Esophagus squamous epithelium (tissue), 5 donors: Measurements from ENCODE around the gene BDKRB2. TPM values are rescaled to one million over a fixed set of nuclear protein-coding genes. Genes with fewer than 3 reads are reported as not detected.

Experiments
- DNase-seq: peaks from one replicate; lab custom pipeline; 2025; lab: John Stamatoyannopoulos, UW
- H3K27ac ChIP-seq, 4 donors: fragments of 200-600 bp; sonication (generic); one replicate each; pipeline ENCODE4 v1.5.1; 2016 to 2019; ENCODE audit warnings: mild to moderate bottlenecking in 1 of 4
- H3K27me3 ChIP-seq, 4 donors: fragments of 200-600 bp; sonication (generic); 1 replicate in 3 of 4; 2 replicates in 1 of 4; pipeline versions ENCODE4 v1.5.1 to v1.6.0; 2017 to 2021; ENCODE audit warnings: antibody characterized with exemption in 1 of 4
- H3K36me3 ChIP-seq, 3 donors: fragments of 200-600 bp; sonication (generic); one replicate each; pipeline ENCODE4 v1.5.1; 2016 to 2019
- H3K4me1 ChIP-seq, 3 donors: fragments of 200-600 bp; sonication (generic); one replicate each; pipeline ENCODE4 v1.5.1; 2017 to 2019
- H3K4me3 ChIP-seq, 4 donors: fragments of 200-600 bp; sonication (generic); 1 replicate in 3 of 4; 2 replicates in 1 of 4; pipeline ENCODE4 v1.5.1; 2016 to 2019; ENCODE audit warnings: mild to moderate bottlenecking in 2 of 4, moderate library complexity in 1 of 4
- H3K9me3 ChIP-seq, 3 donors: fragments of 200-600 bp; sonication (generic); one replicate each; pipeline ENCODE4 v1.5.1; 2016 to 2019
- POLR2A ChIP-seq, 4 donors: fragments of 450-650 bp; IDR thresholded peaks; one replicate each; pipeline ENCODE4 v1.6.1; 2017; ENCODE audit warnings: antibody characterized with exemption in 4 of 4, mild to moderate bottlenecking in 4 of 4, moderate library complexity in 3 of 4
- WGBS, 2 donors: methylation state at CpG; one replicate each; pipeline ENCODE4 v1.1.5; 2018; 5-methylcytosine and 5-hydroxymethylcytosine counted together
- intact Hi-C: fragments of 100-400 bp; cut with DNase I; formaldehyde crosslinking; loops from one replicate; pipeline ENCODE4 v1.15.0; 2022
- total RNA-seq, 4 donors: library from RNA; depleted of rRNA; stranded (reverse); fragments of >200 nt; gene quantifications; one replicate each; pipeline ENCODE4 v1.1.0, GENCODE V29; 2016
- TF ChIP-seq, protein P1 (sequence below), 6 experiments: fragments of 450-650 bp in 4 of 6; fragments of 200-600 bp in 2 of 6; sonication (generic) in 2 of 6; IDR thresholded peaks; one replicate each; pipeline ENCODE4 v1.5.1; 2016 to 2019; ENCODE audit warnings: antibody characterized with exemption in 6 of 6, mild to moderate bottlenecking in 4 of 6, moderate library complexity in 4 of 6
- donor health status: DM: yes; HTN: yes; CAD: no.

Gene BDKRB2
- total RNA-seq, 4 donors from 2014 or later = 18.8 to 31.2 (median 20.0) TPM

DNA sequence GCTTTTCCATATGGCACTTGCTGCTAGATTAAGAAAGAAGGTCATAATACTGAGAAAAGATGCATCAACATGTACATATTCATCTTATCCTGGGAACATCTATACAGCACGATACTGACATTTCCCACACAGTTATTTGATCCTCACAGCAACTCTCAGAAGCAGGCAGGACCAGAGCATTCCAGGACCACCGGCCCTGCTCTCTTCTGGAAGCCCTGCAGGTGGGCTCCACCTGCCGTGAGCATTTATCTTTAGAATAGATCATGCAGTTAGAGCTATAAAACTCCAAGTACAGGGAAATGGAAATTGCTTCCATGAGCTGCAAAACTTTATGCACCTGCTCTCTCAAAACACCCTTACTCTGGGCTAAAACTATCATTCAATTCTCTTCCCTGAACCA, 45.8 kb downstream of the BDKRB2 start:
- no peak for TF ChIP-seq POLR2A (IDR thresholded peaks at IDR 0.05)
- TF ChIP-seq, protein P1, sequence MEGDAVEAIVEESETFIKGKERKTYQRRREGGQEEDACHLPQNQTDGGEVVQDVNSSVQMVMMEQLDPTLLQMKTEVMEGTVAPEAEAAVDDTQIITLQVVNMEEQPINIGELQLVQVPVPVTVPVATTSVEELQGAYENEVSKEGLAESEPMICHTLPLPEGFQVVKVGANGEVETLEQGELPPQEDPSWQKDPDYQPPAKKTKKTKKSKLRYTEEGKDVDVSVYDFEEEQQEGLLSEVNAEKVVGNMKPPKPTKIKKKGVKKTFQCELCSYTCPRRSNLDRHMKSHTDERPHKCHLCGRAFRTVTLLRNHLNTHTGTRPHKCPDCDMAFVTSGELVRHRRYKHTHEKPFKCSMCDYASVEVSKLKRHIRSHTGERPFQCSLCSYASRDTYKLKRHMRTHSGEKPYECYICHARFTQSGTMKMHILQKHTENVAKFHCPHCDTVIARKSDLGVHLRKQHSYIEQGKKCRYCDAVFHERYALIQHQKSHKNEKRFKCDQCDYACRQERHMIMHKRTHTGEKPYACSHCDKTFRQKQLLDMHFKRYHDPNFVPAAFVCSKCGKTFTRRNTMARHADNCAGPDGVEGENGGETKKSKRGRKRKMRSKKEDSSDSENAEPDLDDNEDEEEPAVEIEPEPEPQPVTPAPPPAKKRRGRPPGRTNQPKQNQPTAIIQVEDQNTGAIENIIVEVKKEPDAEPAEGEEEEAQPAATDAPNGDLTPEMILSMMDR (IDR thresholded peaks at IDR 0.05) = no peak
- Histone ChIP-seq H3K9me3 (no peaks in the 10 kb centered on the region), H3K27me3 (no peaks in the 10 kb centered on the region), H3K27ac (no peak overlapping the region), H3K4me3 (no peak overlapping the region), H3K36me3 (peaks cover 0 to 5% (median 0%) of the 10 kb centered on the region in 3 donors), H3K4me1 (peaks cover 3 to 44% (median 18%) of the 10 kb centered on the region in 3 donors)
- no peak for DNase-seq
- WGBS, 2 donors = 72 to 77% methylated on average over 3 of the region's 3 CpGs
- intact Hi-C loops = no loop called here

DNA sequence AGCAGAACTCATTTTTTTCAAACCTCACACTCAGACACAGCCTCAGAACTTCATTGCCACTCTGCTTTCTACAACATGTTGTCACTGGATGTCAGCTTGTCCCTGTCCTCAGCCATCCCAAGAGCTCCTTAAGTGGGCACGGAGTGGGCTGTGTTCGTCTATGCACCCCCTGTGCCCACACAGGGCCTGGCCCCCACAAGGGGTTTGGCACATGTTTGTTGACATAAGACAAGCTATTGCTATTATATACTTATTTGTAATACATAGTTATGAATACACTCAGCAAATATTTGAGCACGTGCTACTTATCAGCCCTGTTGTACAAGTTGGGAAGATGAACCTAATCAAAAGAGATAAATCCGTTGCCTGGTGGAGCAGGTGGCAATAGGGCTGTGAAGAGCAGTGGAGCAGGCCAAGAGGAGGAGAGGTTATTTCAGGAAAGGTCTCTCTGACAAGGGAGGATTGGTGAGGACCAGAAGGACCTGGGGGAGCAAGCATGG, 47.1 kb downstream of the BDKRB2 start:
- H3K9me3 ChIP-seq = no peaks in the 10 kb centered on the region
- 78% methylated on average over 4 of the region's 4 CpGs for WGBS, 2 donors
- H3K4me1 ChIP-seq = peaks cover 8 to 46% (median 20%) of the 10 kb centered on the region in 3 donors
- TF ChIP-seq, protein P1 (IDR thresholded peaks at IDR 0.05) = no peak
- TF ChIP-seq POLR2A (IDR thresholded peaks at IDR 0.05) = no peak
- H3K4me3 ChIP-seq = no peak overlapping the region
- H3K36me3 ChIP-seq = no peaks in the 10 kb centered on the region
- H3K27ac ChIP-seq = no peak overlapping the region
- intact Hi-C loops = no loop called here
- H3K27me3 ChIP-seq = no peaks in the 10 kb centered on the region
- DNase-seq = no peak

DNA sequence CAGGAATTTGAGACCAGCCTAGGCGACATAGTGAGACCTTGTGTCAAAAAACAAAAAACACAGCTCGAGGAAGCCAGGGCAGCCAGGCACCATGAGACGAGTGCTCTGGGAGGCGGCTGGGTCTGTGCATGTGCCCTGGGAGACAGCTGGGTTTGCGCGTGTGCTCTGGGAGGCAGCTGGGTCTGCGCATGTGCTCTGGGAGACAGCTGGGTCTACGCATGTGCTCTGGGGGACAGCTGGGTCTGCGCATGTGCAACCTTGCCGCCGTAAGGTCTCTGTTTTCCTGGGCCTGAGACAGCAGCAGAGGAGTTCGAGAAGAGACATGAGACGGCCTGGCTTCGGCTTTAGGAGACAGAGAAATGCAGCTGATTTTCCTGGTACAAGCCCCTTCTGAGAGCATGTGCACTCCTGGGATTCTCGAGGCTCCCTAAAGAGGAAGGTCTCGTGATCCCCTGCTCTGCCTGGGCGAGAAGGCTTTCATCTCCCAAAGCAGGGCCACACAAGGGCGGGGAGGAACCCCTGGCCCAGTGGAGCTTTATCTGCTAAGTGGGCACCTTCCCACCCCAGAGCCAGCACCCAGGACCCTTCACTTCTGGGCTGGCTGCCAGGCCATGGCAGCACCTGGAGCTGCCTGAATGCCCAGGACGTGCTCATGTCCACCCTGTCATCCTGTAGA, 47.8 kb downstream of the BDKRB2 start:
- DNase-seq = no peak
- Histone ChIP-seq H3K9me3 (no peaks in the 10 kb centered on the region), H3K4me1 (peaks cover 8 to 53% (median 26%) of the 10 kb centered on the region in 3 donors), H3K27ac (peak overlapping the region in 2 of 4 donors; percentile 39 to 47), H3K27me3 (no peaks in the 10 kb centered on the region), H3K4me3 (no peak overlapping the region), H3K36me3 (no peaks in the 10 kb centered on the region)
- TF ChIP-seq, protein P1 (IDR thresholded peaks at IDR 0.05) = no peak
- TF ChIP-seq POLR2A (IDR thresholded peaks at IDR 0.05) = no peak
- 89 to 91% methylated on average over 9 to 10 of the region's 19 CpGs for WGBS, 2 donors
- intact Hi-C loops = no loop called here

DNA sequence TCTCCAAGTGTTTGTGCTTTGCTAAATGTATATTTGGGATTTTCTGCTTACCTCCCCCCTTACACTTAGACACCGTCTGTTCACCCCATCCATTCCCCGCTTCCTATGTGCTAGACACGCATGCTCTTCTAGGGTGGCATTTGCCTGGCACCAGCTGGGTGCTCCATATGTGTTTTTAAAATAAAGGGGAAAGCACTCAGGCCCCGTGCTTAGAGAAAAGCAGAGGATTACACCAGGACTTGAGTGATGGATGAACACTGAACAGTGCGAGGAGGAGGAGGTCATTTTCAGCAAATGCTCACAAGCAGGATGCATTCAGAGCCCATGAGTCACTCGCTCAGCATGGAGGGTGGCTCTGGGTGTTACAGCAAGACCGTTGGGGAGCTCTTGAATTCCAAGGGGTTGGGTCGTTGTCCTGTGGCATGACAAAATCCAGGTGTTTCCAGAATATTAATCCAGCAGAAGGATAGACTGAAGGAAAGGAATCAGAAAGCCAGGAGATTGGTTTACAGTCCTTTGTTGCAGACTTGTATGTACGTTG, 48.4 kb downstream of the BDKRB2 start:
- no peak for DNase-seq
- peak overlapping the region in 2 of 4 donors; percentile 39 to 47 for H3K27ac ChIP-seq
- WGBS, 2 donors = 47 to 48% methylated on average over 9 of the region's 9 CpGs

More for the DNA sequence above, 48.4 kb downstream of the BDKRB2 start:
- Histone ChIP-seq H3K9me3 (no peaks in the 10 kb centered on the region), H3K27me3 (no peaks in the 10 kb centered on the region), H3K4me3 (no peak overlapping the region), H3K4me1 (peaks cover 8 to 59% (median 27%) of the 10 kb centered on the region in 3 donors), H3K36me3 (no peaks in the 10 kb centered on the region)
- TF ChIP-seq POLR2A (IDR thresholded peaks at IDR 0.05) = no peak
- TF ChIP-seq, protein P1 (IDR thresholded peaks at IDR 0.05) = no peak
- intact Hi-C loops = no loop called here
